GM23338 (cell line): ENCODE measurements around the gene MUC16. TPM values are rescaled to one million over a fixed set of nuclear protein-coding genes. Genes with fewer than 3 reads are reported as not detected.
"Not testable (repeated sequence)": the region's sequence is repeated elsewhere in the genome, so short reads cannot be mapped to it uniquely, and the experiment has no call there.

Source experiments
- ATAC-seq: fragments of 200-7000 bp; cut with Tn5 transposase; 3 replicates; pipeline ENCODE4 v1.9.1; 2020
- DNase-seq: peaks from one replicate; pipeline ENCODE4 v3.0.0-alpha.2; 2015; ENCODE audit warnings: low spot score
- H2AFZ ChIP-seq: fragments of 200-600 bp; sonication (generic); 2 replicates; pipeline ENCODE4 v1.8.0; 2016; ENCODE audit warnings: antibody characterized with exemption, mild to moderate bottlenecking, moderate library complexity
- H3F3A ChIP-seq: fragments of 200-600 bp; sonication (generic); replicated peaks from 2 replicates; pipeline ENCODE4 v1.8.0; 2017; ENCODE audit warnings: antibody characterized with exemption, mixed run types, low read depth
- H3K27ac ChIP-seq: fragments of 200-600 bp; sonication (generic); 2 replicates; pipeline ENCODE4 v1.6.1; 2016; ENCODE audit warnings: low read depth
- H3K27me3 ChIP-seq: fragments of 200-600 bp; sonication (generic); 2 replicates; pipeline ENCODE4 v1.8.0; 2016; ENCODE audit warnings: mild to moderate bottlenecking, mixed run types, moderate library complexity; ENCODE audit not compliant: insufficient read depth
- H3K36me3 ChIP-seq: fragments of 200-600 bp; sonication (generic); 2 replicates; pipeline ENCODE4 v1.8.0; 2016; ENCODE audit warnings: mild to moderate bottlenecking; ENCODE audit not compliant: insufficient read depth
- H3K4me1 ChIP-seq: fragments of 200-600 bp; sonication (generic); 2 replicates; pipeline ENCODE4 v1.8.0; 2016; ENCODE audit warnings: mild to moderate bottlenecking, moderate library complexity; ENCODE audit not compliant: insufficient read depth
- H3K4me2 ChIP-seq: fragments of 200-600 bp; sonication (generic); 2 replicates; pipeline ENCODE4 v1.7.1; 2017; ENCODE audit warnings: mixed run types
- H3K4me3 ChIP-seq: fragments of 200-600 bp; sonication (generic); 2 replicates; pipeline ENCODE4 v1.6.1; 2016; ENCODE audit warnings: mixed run types
- H3K79me2 ChIP-seq: fragments of 200-600 bp; sonication (generic); replicated peaks from 2 replicates; pipeline ENCODE4 v1.8.0; 2017; ENCODE audit warnings: mild to moderate bottlenecking; ENCODE audit not compliant: insufficient read depth
- H3K9me2 ChIP-seq: fragments of 200-600 bp; sonication (generic); 2 replicates; pipeline ENCODE4 v1.8.0; 2017; ENCODE audit not compliant: insufficient read depth
- H4K20me1 ChIP-seq: fragments of 200-600 bp; sonication (generic); replicated peaks from 2 replicates; pipeline ENCODE4 v1.8.0; 2017; ENCODE audit warnings: mild to moderate bottlenecking; ENCODE audit not compliant: insufficient read depth
- H3K27ac Mint-ChIP-seq: 2 replicates; pipeline ENCODE4 v1.8.0; 2020; ENCODE audit warnings: inconsistent platforms, mild to moderate bottlenecking, moderate library complexity, mixed read lengths
- H3K27me3 Mint-ChIP-seq: 3 replicates; pipeline ENCODE4 v1.8.0; 2022; ENCODE audit warnings: low read depth, mild to moderate bottlenecking, moderate library complexity, mixed read lengths, inconsistent platforms; ENCODE audit not compliant: insufficient read depth, poor library complexity
- H3K36me3 Mint-ChIP-seq: 3 replicates; pipeline ENCODE4 v1.8.0; 2021; ENCODE audit warnings: low read depth, mild to moderate bottlenecking, inconsistent platforms, moderate library complexity, mixed read lengths
- H3K4me1 Mint-ChIP-seq: 3 replicates; pipeline ENCODE4 v1.8.0; 2020; ENCODE audit warnings: mild to moderate bottlenecking, inconsistent platforms, mixed read lengths
- H3K4me3 Mint-ChIP-seq: 3 replicates; pipeline ENCODE4 v1.8.0; 2021; ENCODE audit warnings: moderate library complexity, mild to moderate bottlenecking, inconsistent platforms, mixed read lengths
- H3K9me3 Mint-ChIP-seq: 3 replicates; pipeline ENCODE4 v1.8.0; 2020; ENCODE audit warnings: moderate library complexity, mild to moderate bottlenecking, inconsistent platforms, mixed read lengths
- EZH2 ChIP-seq: fragments of 200-600 bp; sonication (generic); IDR thresholded peaks from one replicate; pipeline ENCODE4 v1.8.0; 2017; ENCODE audit warnings: antibody characterized with exemption, mild to moderate bottlenecking, low read depth; ENCODE audit not compliant: unreplicated experiment
- JUNB ChIP-seq: IDR thresholded peaks from one replicate; pipeline ENCODE4 v1.6.1; 2016; ENCODE audit warnings: antibody characterized with exemption; ENCODE audit not compliant: unreplicated experiment
- NANOG ChIP-seq: IDR thresholded peaks from 2 replicates; pipeline ENCODE4 v1.6.1; 2016; ENCODE audit warnings: antibody characterized with exemption, borderline replicate concordance
- POLR2AphosphoS5 ChIP-seq: IDR thresholded peaks from 2 replicates; pipeline ENCODE4 v1.6.1; 2016; ENCODE audit warnings: antibody characterized with exemption, low read depth
- REST ChIP-seq: IDR thresholded peaks from one replicate; pipeline ENCODE4 v1.6.1; 2018; ENCODE audit warnings: antibody characterized with exemption; ENCODE audit not compliant: unreplicated experiment
- ZNF114 ChIP-seq: fragments of 250-450 bp; sonication (Bioruptor Pico); IDR thresholded peaks from 2 replicates; pipeline ENCODE4 v1.5.0; 2020; ENCODE audit warnings: mild to moderate bottlenecking, moderate library complexity
- ZNF462 ChIP-seq: fragments of 250-450 bp; sonication (Bioruptor Pico); IDR thresholded peaks from 2 replicates; pipeline ENCODE4 v1.5.0; 2020; ENCODE audit warnings: mild to moderate bottlenecking, moderate library complexity
- polyA plus RNA-seq: library from polyadenylated mRNA; unstranded; fragments of >200 nt; fragmentation: Nextera tagmentation; extraction: Ambion mirVana; gene quantifications from 2 replicates; pipeline ENCODE4 v1.2.1, GENCODE V29; 2016
- total RNA-seq: library from RNA; depleted of rRNA; stranded (reverse); fragments of >200 nt; shearing (Covaris generic); gene quantifications from 2 replicates; pipeline ENCODE4 v1.2.3, GENCODE V29; 2014

MUC16 gene
- total and polyA plus RNA-seq, 2 experiments from 2014 or later: 0.06 to 0.42 TPM

- Mint-ChIP-seq H3K27ac (no peak overlapping the region), H3K9me3 (peaks cover 99% of the 10 kb centered on the region), H3K27me3 (peaks cover 3% of the 10 kb centered on the region), H3K36me3 (peaks cover 27% of the 10 kb centered on the region), H3K4me3 (no peak overlapping the region), H3K4me1 (no peaks in the 10 kb centered on the region)
- ATAC-seq: no peak
- H3K4me3 ChIP-seq: no peak overlapping the region
- H3K27ac ChIP-seq: no peak overlapping the region
- H3K4me2 ChIP-seq: no peak overlapping the region
- H3K9me2 ChIP-seq: 0 out of 2 replicates have a peak, but pooled peaks cover 5% of the 10 kb centered on the region
- H4K20me1 ChIP-seq: no peaks in the 10 kb centered on the region
- H3K36me3 ChIP-seq: no peaks in the 10 kb centered on the region
- no peaks in the 10 kb centered on the region for H3K27me3 ChIP-seq
- H3K79me2 ChIP-seq: no peaks in the 10 kb centered on the region
- no peaks in the 10 kb centered on the region; the same call in 1 of the 2 replicates for H3F3A ChIP-seq
- H3K4me1 ChIP-seq: peaks cover 11% of the 10 kb centered on the region
- TF ChIP-seq ZNF114 (CRISPR knock-in tag) (no peak), POLR2AphosphoS5 (no peak), NANOG (no peak), EZH2 (no peak), REST (no peak), JUNB (no peak)
- no peak overlapping the region for H2AFZ ChIP-seq
- no peak for DNase-seq
Measured at GRCh38 chr19:9057505-9058258, 47.5 kb upstream of the MUC16 start.

DNA sequence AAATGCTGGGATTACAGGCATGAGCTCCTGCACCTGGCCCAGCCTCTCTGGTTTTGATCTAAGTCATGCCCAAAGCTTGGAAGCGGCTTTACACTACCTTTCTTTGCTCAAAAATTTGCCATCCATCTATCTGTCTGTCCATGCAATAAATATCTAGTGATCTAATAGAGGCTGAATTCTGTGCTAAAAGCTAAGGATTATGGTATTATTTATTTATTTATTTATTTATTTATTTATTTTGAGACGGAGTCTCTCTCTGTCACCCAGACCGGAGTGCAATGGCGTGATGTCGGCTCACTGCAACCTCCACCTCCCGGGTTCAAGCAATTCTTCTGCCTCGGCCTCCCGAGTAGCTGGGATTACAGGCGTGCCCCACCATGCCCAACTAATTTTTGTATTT, 45.9 kb upstream of the MUC16 start:
- DNase-seq, H3K27me3 Mint-ChIP-seq, H4K20me1 ChIP-seq, ATAC-seq, H3K27me3 ChIP-seq, H3K9me2 ChIP-seq, H3K4me3 Mint-ChIP-seq, H3K4me3 ChIP-seq, H3K36me3 ChIP-seq, H3F3A ChIP-seq, H3K27ac Mint-ChIP-seq, H3K4me1 Mint-ChIP-seq, H3K4me2 ChIP-seq, H3K27ac ChIP-seq, H3K79me2 ChIP-seq, H2AFZ ChIP-seq: not testable (repeated sequence)
- peaks cover 11% of the 10 kb centered on the region for H3K4me1 ChIP-seq
- Mint-ChIP-seq H3K36me3 (peaks cover 24% of the 10 kb centered on the region), H3K9me3 (peaks cover 92% of the 10 kb centered on the region)

GRCh38 chr19:9054765-9055164, 44.6 kb upstream of the MUC16 start:
- peaks cover 25% of the 10 kb centered on the region for H3K36me3 Mint-ChIP-seq
- ATAC-seq (no peak), DNase-seq (peak; percentile 51)
- no peaks in the 10 kb centered on the region for H4K20me1 ChIP-seq
- no peaks in the 10 kb centered on the region for H3K36me3 ChIP-seq
- H3K27ac ChIP-seq: peak overlapping the region; percentile 83
- H3K4me1 ChIP-seq: peaks cover 11% of the 10 kb centered on the region
- H3K4me1 Mint-ChIP-seq: no peaks in the 10 kb centered on the region
- no peak overlapping the region for H3K27ac Mint-ChIP-seq
- H3F3A ChIP-seq: no peaks in the 10 kb centered on the region; the same call in 1 of the 2 replicates
- H3K9me2 ChIP-seq: 0 out of 2 replicates have a peak, but pooled peaks cover 5% of the 10 kb centered on the region
- H2AFZ ChIP-seq: peak overlapping the region; percentile 96
- no peaks in the 10 kb centered on the region for H3K27me3 ChIP-seq
- H3K9me3 Mint-ChIP-seq: peaks cover 90% of the 10 kb centered on the region
- TF ChIP-seq ZNF462 (CRISPR knock-in tag): no peak
- peak overlapping the region; percentile 18; the same call in 1 of the 2 replicates for H3K4me3 ChIP-seq
- H3K4me2 ChIP-seq: peak overlapping the region; percentile 19
- H3K27me3 Mint-ChIP-seq: peaks cover 3% of the 10 kb centered on the region
- H3K79me2 ChIP-seq: no peaks in the 10 kb centered on the region
- no peak overlapping the region for H3K4me3 Mint-ChIP-seq
